SHP77 treated with DMSO at 0.1 percent for 48 hours (cell line): ENCODE data around the gene LTBP1.
A peak's percentile ranks its signal among the peaks of the same experiment; 100 is the strongest.

Experiments used
- DNase-seq: peaks from one replicate; lab custom pipeline; 2025; lab: John Stamatoyannopoulos, UW

The LTBP1 gene

GRCh38 chr2:33267043-33267442 is 320.3 kb downstream of the LTBP1 start:
- no peak for DNase-seq

- no peak for DNase-seq
Measured at GRCh38 chr2:33267756-33268155, 321.0 kb downstream of the LTBP1 start.

- DNase-seq, result no peak
Measured at GRCh38 chr2:33268246-33268831, 321.6 kb downstream of the LTBP1 start.

GRCh38 chr2:33272001-33272400 is 325.2 kb downstream of the LTBP1 start:
- DNase-seq, result no peak

GRCh38 chr2:33273479-33273878 is 326.7 kb downstream of the LTBP1 start:
- no peak for DNase-seq

GRCh38 chr2:33274524-33274923 is 327.8 kb downstream of the LTBP1 start:
- no peak for DNase-seq

- DNase-seq, result peak; percentile 54
Measured at GRCh38 chr2:33275689-33276444, 329.1 kb downstream of the LTBP1 start.

- no peak for DNase-seq
Measured at GRCh38 chr2:33277002-33277426, 330.3 kb downstream of the LTBP1 start.

- no peak for DNase-seq
Measured at GRCh38 chr2:33278245-33278943, 331.6 kb downstream of the LTBP1 start.

- DNase-seq, result no peak
Measured at GRCh38 chr2:33284287-33284686, 337.5 kb downstream of the LTBP1 start.

GRCh38 chr2:33287507-33288005 is 340.8 kb downstream of the LTBP1 start:
- no peak for DNase-seq

GRCh38 chr2:33288011-33288410 is 341.3 kb downstream of the LTBP1 start:
- DNase-seq, result no peak

- DNase-seq, result no peak
Measured at GRCh38 chr2:33289961-33290360, 343.2 kb downstream of the LTBP1 start.

- DNase-seq, result peak; percentile 58
Measured at GRCh38 chr2:33291278-33292013, 344.7 kb downstream of the LTBP1 start.

GRCh38 chr2:33292063-33292462 is 345.3 kb downstream of the LTBP1 start:
- DNase-seq, result no peak

GRCh38 chr2:33292981-33293595 is 346.3 kb downstream of the LTBP1 start:
- DNase-seq, result no peak

GRCh38 chr2:33298233-33298632 is 351.5 kb downstream of the LTBP1 start:
- DNase-seq, result no peak

GRCh38 chr2:33301355-33301754 is 354.6 kb downstream of the LTBP1 start:
- no peak for DNase-seq

GRCh38 chr2:33302348-33302747 is 355.6 kb downstream of the LTBP1 start:
- no peak for DNase-seq

- DNase-seq, result no peak
Measured at GRCh38 chr2:33304032-33304864, 357.5 kb downstream of the LTBP1 start.
